Globus pallidus (tissue), 1 donor: ENCODE measurements around the gene CDKN3.
"Not testable (repeated sequence)": the region's sequence is repeated elsewhere in the genome, so short reads cannot be mapped to it uniquely, and the experiment has no call there.

Experiments
- DNase-seq: peaks from one replicate; pipeline ENCODE4 v3.0.0-alpha.2; 2015; ENCODE audit warnings: low spot score

Gene CDKN3

GRCh38 chr14:54370323-54371198 is 26.2 kb upstream of the CDKN3 start:
- DNase-seq, result no peak

- no peak for DNase-seq
Observed at GRCh38 chr14:54374117-54374884, 22.5 kb upstream of the CDKN3 start.

GRCh38 chr14:54377501-54377900 is 19.3 kb upstream of the CDKN3 start:
- DNase-seq, result no peak

- not testable (repeated sequence) for DNase-seq
Observed at GRCh38 chr14:54378893-54379292, 17.9 kb upstream of the CDKN3 start.

- DNase-seq, result not testable (repeated sequence)
Observed at GRCh38 chr14:54380558-54380957, 16.2 kb upstream of the CDKN3 start.

GRCh38 chr14:54381821-54382220 is 15.0 kb upstream of the CDKN3 start:
- DNase-seq, result no peak

GRCh38 chr14:54383835-54384234 is 13.0 kb upstream of the CDKN3 start:
- no peak for DNase-seq

GRCh38 chr14:54385556-54385955 is 11.3 kb upstream of the CDKN3 start:
- no peak for DNase-seq

GRCh38 chr14:54387328-54387727 is 9.5 kb upstream of the CDKN3 start:
- DNase-seq, result no peak

GRCh38 chr14:54392131-54392859 is 4.5 kb upstream of the CDKN3 start:
- DNase-seq, result no peak

- not testable (repeated sequence) for DNase-seq
Observed at GRCh38 chr14:54392986-54393884, 3.6 kb upstream of the CDKN3 start.

- no peak for DNase-seq
Observed at GRCh38 chr14:54394596-54394995, 2.2 kb upstream of the CDKN3 start.

GRCh38 chr14:54395284-54395683 is 1.5 kb upstream of the CDKN3 start:
- no peak for DNase-seq

GRCh38 chr14:54395716-54396115 is 1.1 kb upstream of the CDKN3 start:
- no peak for DNase-seq

GRCh38 chr14:54396183-54396492 is 669 bp upstream of the CDKN3 start:
- no peak for DNase-seq

GRCh38 chr14:54399560-54399959 is 2.8 kb downstream of the CDKN3 start:
- DNase-seq, result no peak

- not testable (repeated sequence) for DNase-seq
Observed at GRCh38 chr14:54403401-54404005, 6.7 kb downstream of the CDKN3 start.

- no peak for DNase-seq
Observed at GRCh38 chr14:54410215-54410614, 13.4 kb downstream of the CDKN3 start.

- no peak for DNase-seq
Observed at GRCh38 chr14:54411371-54411770, 14.6 kb downstream of the CDKN3 start.

- no peak for DNase-seq
Observed at GRCh38 chr14:54420478-54421142, 23.8 kb downstream of the CDKN3 start.

- DNase-seq, result no peak
Observed at GRCh38 chr14:54423991-54424390, 27.2 kb downstream of the CDKN3 start.
